ENCODE measurements around the gene UNC5C. TPM values are rescaled to one million over a fixed set of nuclear protein-coding genes. Genes with fewer than 3 reads are reported as not detected.

UNC5C gene
- total and polyA plus RNA-seq, 10 of the 15 experiments (the other 5 are each of a cell fraction or from before 2014, with no cell fraction given): 0.02 to 2.0 (median 0.15) TPM; not detected in 1

- BruUV-seq (replicated peaks): no TSS peak
- CTCF ChIA-PET: no interaction called here
- ATAC-seq: no peak
Measured at GRCh38 chr4:95410387-95410977, 138.3 kb downstream of the UNC5C start.

GRCh38 chr4:95409750-95410149 lies 139.0 kb downstream of the UNC5C start:
- H2AFZ ChIP-seq (ENCODE audit: control insufficient read depth, low read depth, low read length): no peak overlapping the region
- no peak for ATAC-seq

More at GRCh38 chr4:95410387-95410977, 138.3 kb downstream of the UNC5C start:
- no peak overlapping the region for H3K9ac ChIP-seq (ENCODE audit: control insufficient read depth, insufficient read depth, low read length)
- H3K27me3 ChIP-seq (replicated peaks in 1 of 2; ENCODE audit: control insufficient read depth in 2 of 2, insufficient read depth in 2 of 2, low read length in 1 of 2): no peaks in the 10 kb centered on the region
- intact Hi-C loops (cut with micrococcal nuclease; ENCODE audit: unreplicated experiment) (no loop called here), in situ Hi-C loops (cut with MboI) (no loop called here)
- RAD21 ChIA-PET (ENCODE audit: unreplicated experiment): no interaction called here
- no peak overlapping the region for H3K4me3 ChIP-seq
- TF ChIP-seq USF2 (IDR thresholded peaks at IDR 0.05; ENCODE audit: borderline replicate concordance, low read depth, low read length): no peak
- no peak for TF ChIP-seq KLF5 (IDR thresholded peaks at IDR 0.05; ENCODE audit: partially characterized antibody)
- POLR2A ChIA-PET: no interaction called here
- H3K27ac ChIP-seq (ENCODE audit: control insufficient read depth, insufficient read depth): no peak overlapping the region
- SMC1A ChIA-PET (ENCODE audit: uncharacterized antibody, unreplicated experiment): no interaction called here
- H2AFZ ChIP-seq (ENCODE audit: control insufficient read depth, low read depth, low read length): no peak overlapping the region
- no peaks in the 10 kb centered on the region for H3K36me3 ChIP-seq (ENCODE audit: control insufficient read depth in 2 of 2, insufficient read depth in 2 of 2, low read length in 1 of 2)
- no peaks in the 10 kb centered on the region for H3K79me2 ChIP-seq (ENCODE audit: control insufficient read depth, insufficient read depth, low read length)
- no peaks in the 10 kb centered on the region for H3K4me1 ChIP-seq (ENCODE audit: control insufficient read depth, insufficient read depth, low read length)
- FAIRE-seq (no peak), DNase-seq (ENCODE audit: low read depth, low spot score) (no peak)
- H4K20me1 ChIP-seq (ENCODE audit: control insufficient read depth, insufficient read depth): no peaks in the 10 kb centered on the region
- no peak overlapping the region for H3K4me2 ChIP-seq (ENCODE audit: control insufficient read depth, insufficient read depth)
- no peaks in the 10 kb centered on the region for H3K9me3 ChIP-seq (replicated peaks; ENCODE audit: control insufficient read depth, insufficient read depth, low read length)
- WGBS (ENCODE audit: insufficient coverage, insufficient replicate concordance, low lambda C conversion rate, missing lambda C conversion rate): 0% methylated on average over 4 of the region's 4 CpGs

More at GRCh38 chr4:95409750-95410149, 139.0 kb downstream of the UNC5C start:
- no peak overlapping the region for H3K4me2 ChIP-seq (ENCODE audit: control insufficient read depth, insufficient read depth)
- intact Hi-C loops (cut with micrococcal nuclease; ENCODE audit: unreplicated experiment) (no loop called here), in situ Hi-C loops (cut with MboI) (no loop called here)
- CTCF ChIA-PET: no interaction called here
- H3K4me1 ChIP-seq (ENCODE audit: control insufficient read depth, insufficient read depth, low read length): no peaks in the 10 kb centered on the region
- TF ChIP-seq ZNF207 (IDR thresholded peaks at IDR 0.05; ENCODE audit: borderline replicate concordance) (no peak), ZNF217 (IDR thresholded peaks at IDR 0.05) (no peak), FOS (IDR thresholded peaks at IDR 0.05; ENCODE audit: borderline replicate concordance, extremely low read depth, insufficient read length) (no peak), ZNF274 (IDR thresholded peaks at IDR 0.05; ENCODE audit: insufficient read depth, insufficient read length) (no peak), TBL1XR1 (IDR thresholded peaks at IDR 0.05; ENCODE audit: low read depth, low read length) (no peak)
- RAD21 ChIA-PET (ENCODE audit: unreplicated experiment): no interaction called here
- no peak overlapping the region for H3K4me3 ChIP-seq
- H3K36me3 ChIP-seq (ENCODE audit: control insufficient read depth in 2 of 2, insufficient read depth in 2 of 2, low read length in 1 of 2): no peaks in the 10 kb centered on the region
- H3K9ac ChIP-seq (ENCODE audit: control insufficient read depth, insufficient read depth, low read length): no peak overlapping the region
- FAIRE-seq: no peak
- no peaks in the 10 kb centered on the region for H3K27me3 ChIP-seq (replicated peaks in 1 of 2; ENCODE audit: control insufficient read depth in 2 of 2, insufficient read depth in 2 of 2, low read length in 1 of 2)
- 24% methylated on average over 2 of the region's 2 CpGs for WGBS (ENCODE audit: insufficient coverage, insufficient replicate concordance, low lambda C conversion rate, missing lambda C conversion rate)
- H3K27ac ChIP-seq (ENCODE audit: control insufficient read depth, insufficient read depth): no peak overlapping the region
- POLR2A ChIA-PET: no interaction called here
- SMC1A ChIA-PET (ENCODE audit: uncharacterized antibody, unreplicated experiment): no interaction called here
- no peaks in the 10 kb centered on the region for H4K20me1 ChIP-seq (ENCODE audit: control insufficient read depth, insufficient read depth)
- no peak for DNase-seq (ENCODE audit: low read depth, low spot score)
- no TSS peak for BruUV-seq (replicated peaks)
- H3K9me3 ChIP-seq (replicated peaks; ENCODE audit: control insufficient read depth, insufficient read depth, low read length): no peaks in the 10 kb centered on the region
- H3K79me2 ChIP-seq (ENCODE audit: control insufficient read depth, insufficient read depth, low read length): no peaks in the 10 kb centered on the region

All from GM12878 (cell line).